ENCODE measurements around the gene SSBP4.

SSBP4 gene

DNA sequence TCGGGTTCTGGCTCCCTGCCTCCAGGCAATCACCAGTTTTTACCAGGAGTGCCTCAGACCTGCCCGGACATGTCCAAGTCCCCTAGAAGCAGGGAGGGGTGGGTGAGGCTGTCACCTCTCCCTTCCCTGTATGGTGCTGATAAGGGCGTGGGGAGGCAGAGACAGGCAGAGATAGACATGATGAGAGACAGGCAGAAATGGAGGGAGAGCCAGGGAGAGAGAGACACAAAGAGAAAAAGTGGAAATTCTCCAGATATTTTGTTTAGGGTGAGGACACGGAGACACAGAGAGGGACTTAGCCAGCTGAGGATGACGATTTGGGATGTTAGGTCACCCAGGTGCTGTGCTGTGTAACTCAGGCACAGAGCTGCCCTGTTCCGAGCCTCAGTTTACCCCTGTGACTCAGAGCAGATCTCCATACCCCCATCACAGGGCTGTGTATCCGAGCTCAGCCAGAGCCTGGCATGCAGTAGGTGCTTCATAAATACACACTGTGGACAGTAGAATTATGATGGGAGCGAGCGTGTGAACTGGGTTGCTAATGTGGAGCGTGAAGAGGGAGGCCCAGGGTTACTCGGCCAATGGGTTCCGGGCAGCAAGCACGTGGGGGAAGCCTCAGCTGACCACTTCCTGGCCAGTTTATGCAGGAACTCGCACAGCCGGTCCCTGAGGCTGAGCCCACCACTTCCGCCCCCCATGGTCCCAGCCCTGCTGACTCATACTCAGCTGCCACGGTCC, 45.1 kb upstream of the SSBP4 start (continued):
- TF ChIP-seq, protein P1, sequence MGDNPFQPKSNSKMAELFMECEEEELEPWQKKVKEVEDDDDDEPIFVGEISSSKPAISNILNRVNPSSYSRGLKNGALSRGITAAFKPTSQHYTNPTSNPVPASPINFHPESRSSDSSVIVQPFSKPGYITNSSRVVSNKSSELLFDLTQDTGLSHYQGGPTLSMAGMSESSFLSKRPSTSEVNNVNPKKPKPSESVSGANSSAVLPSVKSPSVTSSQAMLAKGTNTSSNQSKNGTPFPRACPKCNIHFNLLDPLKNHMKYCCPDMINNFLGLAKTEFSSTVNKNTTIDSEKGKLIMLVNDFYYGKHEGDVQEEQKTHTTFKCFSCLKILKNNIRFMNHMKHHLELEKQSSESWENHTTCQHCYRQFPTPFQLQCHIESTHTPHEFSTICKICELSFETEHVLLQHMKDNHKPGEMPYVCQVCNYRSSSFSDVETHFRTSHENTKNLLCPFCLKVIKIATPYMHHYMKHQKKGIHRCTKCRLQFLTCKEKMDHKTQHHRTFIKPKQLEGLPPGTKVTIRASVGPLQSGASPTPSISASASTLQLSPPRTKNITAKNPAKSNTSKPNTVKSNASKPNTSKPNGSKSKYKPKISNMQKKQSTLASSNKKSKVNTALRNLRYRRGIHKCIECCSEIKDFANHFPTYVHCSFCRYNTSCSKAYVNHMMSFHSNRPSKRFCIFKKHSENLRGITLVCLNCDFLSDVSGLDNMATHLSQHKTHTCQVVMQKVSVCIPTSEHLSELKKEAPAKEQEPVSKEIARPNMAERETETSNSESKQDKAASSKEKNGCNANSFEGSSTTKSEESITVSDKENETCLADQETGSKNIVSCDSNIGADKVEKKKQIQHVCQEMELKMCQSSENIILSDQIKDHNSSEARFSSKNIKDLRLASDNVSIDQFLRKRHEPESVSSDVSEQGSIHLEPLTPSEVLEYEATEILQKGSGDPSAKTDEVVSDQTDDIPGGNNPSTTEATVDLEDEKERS (tag by site-specific recombination; IDR thresholded peaks at IDR 0.05), result 0 out of 2 replicates have a peak, but pooled peaks have one; percentile 52
- TF ChIP-seq ZNF621 (tag by site-specific recombination; IDR thresholded peaks at IDR 0.05) (no peak), ZNF664 (tag by site-specific recombination; IDR thresholded peaks at IDR 0.05) (peak; percentile 91), TRIM28 (IDR thresholded peaks at IDR 0.05; ENCODE audit: borderline replicate concordance, low read length) (peak; percentile 93)

DNA sequence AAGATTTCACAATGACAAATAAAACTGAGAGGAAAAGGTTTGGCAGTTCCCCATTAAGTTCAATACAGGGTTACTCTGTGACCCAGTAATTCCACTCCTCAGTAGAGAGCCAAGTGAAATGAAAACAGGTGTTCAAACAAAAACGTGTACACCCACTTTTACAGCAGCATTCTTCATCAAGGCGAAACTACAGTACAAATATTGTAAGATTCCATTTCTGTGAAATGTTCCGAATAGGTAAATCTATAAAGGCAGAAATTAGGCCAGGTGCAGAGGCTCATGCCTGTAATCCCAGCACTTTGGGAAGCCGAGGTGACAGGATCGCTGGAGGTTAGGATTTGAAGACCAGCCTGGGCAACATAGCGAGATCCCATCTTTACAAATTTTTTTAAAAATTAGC, 42.2 kb upstream of the SSBP4 start:
- POLR2A ChIA-PET, result no interaction called here
- peaks cover 5% of the 10 kb centered on the region for H3K4me1 ChIP-seq (ENCODE audit: control insufficient read depth, insufficient read depth, low read length)
- no peak overlapping the region for H3K4me3 ChIP-seq (ENCODE audit: low read depth, low read length)
- TF ChIP-seq, protein P2, sequence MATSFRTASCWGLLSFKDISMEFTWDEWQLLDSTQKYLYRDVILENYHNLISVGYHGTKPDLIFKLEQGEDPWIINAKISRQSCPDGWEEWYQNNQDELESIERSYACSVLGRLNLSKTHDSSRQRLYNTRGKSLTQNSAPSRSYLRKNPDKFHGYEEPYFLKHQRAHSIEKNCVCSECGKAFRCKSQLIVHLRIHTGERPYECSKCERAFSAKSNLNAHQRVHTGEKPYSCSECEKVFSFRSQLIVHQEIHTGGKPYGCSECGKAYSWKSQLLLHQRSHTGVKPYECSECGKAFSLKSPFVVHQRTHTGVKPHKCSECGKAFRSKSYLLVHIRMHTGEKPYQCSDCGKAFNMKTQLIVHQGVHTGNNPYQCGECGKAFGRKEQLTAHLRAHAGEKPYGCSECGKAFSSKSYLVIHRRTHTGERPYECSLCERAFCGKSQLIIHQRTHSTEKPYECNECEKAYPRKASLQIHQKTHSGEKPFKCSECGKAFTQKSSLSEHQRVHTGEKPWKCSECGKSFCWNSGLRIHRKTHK (tag by site-specific recombination; IDR thresholded peaks at IDR 0.05), result no peak
- TF ChIP-seq ZNF274 (IDR thresholded peaks at IDR 0.05; ENCODE audit: low read length) (no peak), ZNF274 (tag by site-specific recombination; IDR thresholded peaks at IDR 0.05; ENCODE audit: borderline replicate concordance) (no peak), ZNF610 (tag by site-specific recombination; IDR thresholded peaks at IDR 0.05; ENCODE audit: borderline replicate concordance) (no peak), SCRT1 (tag by site-specific recombination; IDR thresholded peaks at IDR 0.05; ENCODE audit: borderline replicate concordance) (no peak), PRDM1 (tag by site-specific recombination; IDR thresholded peaks at IDR 0.05) (peak; percentile 42; the same call in 1 of the 2 replicates), ZEB2 (tag by site-specific recombination; IDR thresholded peaks at IDR 0.05) (no peak), ZNF707 (tag by site-specific recombination; IDR thresholded peaks at IDR 0.05) (no peak), ZNF324 (tag by site-specific recombination; IDR thresholded peaks at IDR 0.05) (no peak), ZNF121 (tag by site-specific recombination; IDR thresholded peaks at IDR 0.05) (peak; percentile 49; the same call in 1 of the 2 replicates), ZNF585B (tag by site-specific recombination; IDR thresholded peaks at IDR 0.05) (no peak), ZNF248 (tag by site-specific recombination; IDR thresholded peaks at IDR 0.05) (no peak)
- TF ChIP-seq, protein P3, sequence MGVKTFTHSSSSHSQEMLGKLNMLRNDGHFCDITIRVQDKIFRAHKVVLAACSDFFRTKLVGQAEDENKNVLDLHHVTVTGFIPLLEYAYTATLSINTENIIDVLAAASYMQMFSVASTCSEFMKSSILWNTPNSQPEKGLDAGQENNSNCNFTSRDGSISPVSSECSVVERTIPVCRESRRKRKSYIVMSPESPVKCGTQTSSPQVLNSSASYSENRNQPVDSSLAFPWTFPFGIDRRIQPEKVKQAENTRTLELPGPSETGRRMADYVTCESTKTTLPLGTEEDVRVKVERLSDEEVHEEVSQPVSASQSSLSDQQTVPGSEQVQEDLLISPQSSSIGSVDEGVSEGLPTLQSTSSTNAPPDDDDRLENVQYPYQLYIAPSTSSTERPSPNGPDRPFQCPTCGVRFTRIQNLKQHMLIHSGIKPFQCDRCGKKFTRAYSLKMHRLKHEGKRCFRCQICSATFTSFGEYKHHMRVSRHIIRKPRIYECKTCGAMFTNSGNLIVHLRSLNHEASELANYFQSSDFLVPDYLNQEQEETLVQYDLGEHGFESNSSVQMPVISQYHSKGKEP (tag by site-specific recombination; IDR thresholded peaks at IDR 0.05), result no peak
- TF ChIP-seq, protein P4, sequence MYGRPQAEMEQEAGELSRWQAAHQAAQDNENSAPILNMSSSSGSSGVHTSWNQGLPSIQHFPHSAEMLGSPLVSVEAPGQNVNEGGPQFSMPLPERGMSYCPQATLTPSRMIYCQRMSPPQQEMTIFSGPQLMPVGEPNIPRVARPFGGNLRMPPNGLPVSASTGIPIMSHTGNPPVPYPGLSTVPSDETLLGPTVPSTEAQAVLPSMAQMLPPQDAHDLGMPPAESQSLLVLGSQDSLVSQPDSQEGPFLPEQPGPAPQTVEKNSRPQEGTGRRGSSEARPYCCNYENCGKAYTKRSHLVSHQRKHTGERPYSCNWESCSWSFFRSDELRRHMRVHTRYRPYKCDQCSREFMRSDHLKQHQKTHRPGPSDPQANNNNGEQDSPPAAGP (tag by site-specific recombination; IDR thresholded peaks at IDR 0.05), result no peak
- TF ChIP-seq, protein P5, sequence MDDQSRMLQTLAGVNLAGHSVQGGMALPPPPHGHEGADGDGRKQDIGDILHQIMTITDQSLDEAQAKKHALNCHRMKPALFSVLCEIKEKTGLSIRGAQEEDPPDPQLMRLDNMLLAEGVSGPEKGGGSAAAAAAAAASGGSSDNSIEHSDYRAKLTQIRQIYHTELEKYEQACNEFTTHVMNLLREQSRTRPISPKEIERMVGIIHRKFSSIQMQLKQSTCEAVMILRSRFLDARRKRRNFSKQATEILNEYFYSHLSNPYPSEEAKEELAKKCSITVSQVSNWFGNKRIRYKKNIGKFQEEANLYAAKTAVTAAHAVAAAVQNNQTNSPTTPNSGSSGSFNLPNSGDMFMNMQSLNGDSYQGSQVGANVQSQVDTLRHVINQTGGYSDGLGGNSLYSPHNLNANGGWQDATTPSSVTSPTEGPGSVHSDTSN (CRISPR knock-in tag; IDR thresholded peaks at IDR 0.05), result no peak
- TF ChIP-seq, protein P6, sequence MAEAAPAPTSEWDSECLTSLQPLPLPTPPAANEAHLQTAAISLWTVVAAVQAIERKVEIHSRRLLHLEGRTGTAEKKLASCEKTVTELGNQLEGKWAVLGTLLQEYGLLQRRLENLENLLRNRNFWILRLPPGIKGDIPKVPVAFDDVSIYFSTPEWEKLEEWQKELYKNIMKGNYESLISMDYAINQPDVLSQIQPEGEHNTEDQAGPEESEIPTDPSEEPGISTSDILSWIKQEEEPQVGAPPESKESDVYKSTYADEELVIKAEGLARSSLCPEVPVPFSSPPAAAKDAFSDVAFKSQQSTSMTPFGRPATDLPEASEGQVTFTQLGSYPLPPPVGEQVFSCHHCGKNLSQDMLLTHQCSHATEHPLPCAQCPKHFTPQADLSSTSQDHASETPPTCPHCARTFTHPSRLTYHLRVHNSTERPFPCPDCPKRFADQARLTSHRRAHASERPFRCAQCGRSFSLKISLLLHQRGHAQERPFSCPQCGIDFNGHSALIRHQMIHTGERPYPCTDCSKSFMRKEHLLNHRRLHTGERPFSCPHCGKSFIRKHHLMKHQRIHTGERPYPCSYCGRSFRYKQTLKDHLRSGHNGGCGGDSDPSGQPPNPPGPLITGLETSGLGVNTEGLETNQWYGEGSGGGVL (tag by site-specific recombination; IDR thresholded peaks at IDR 0.05), result no peak
- CTCF ChIA-PET, result interaction anchor here (0.7 kb wide), 2 partner anchors 11 to 37 kb away, joined by 3 to 5 read pairs; no protein-coding TSS in a partner anchor
- H3K27ac ChIP-seq (ENCODE audit: extremely low read depth, low read depth, low read length), result no peak overlapping the region
- H3K36me3 ChIP-seq (ENCODE audit: control insufficient read depth in 2 of 2, insufficient read depth in 1 of 2, low read length in 2 of 2), result no peaks in the 10 kb centered on the region
- H3K9me3 ChIP-seq (ENCODE audit: control insufficient read depth, insufficient read depth, low read depth, low read length), result no peaks in the 10 kb centered on the region
